HepG2 (cell line): ENCODE data around the gene SOCS3. TPM values are rescaled to one million over a fixed set of nuclear protein-coding genes. Genes with fewer than 3 reads are reported as not detected.

Experiments
- ATAC-seq: fragments of 200-7000 bp; cut with Tn5 transposase; 3 replicates; pipeline ENCODE4 v1.9.1; 2020; ENCODE audit warnings: mild to moderate bottlenecking, moderate library complexity
- BruUV-seq: library from RNA; stranded (reverse); fragments of 400-500 nt; replicated peaks from 2 replicates; lab custom pipeline; 2021; lab: Mats Ljungman, UMichigan
- CTCF ChIA-PET: fragments of 300-600 bp; formaldehyde crosslinking; extraction: SDS; loops from one replicate; lab custom pipeline; 2021; ENCODE audit warnings: low total read pairs, inconsistent platforms, low intra/inter-chr PET ratio; lab: Yijun Ruan, JAX
- POLR2A ChIA-PET: fragments of 350-600 bp; sonication (Branson Sonifier 250); formaldehyde crosslinking; loops from one replicate; lab custom pipeline; 2020; ENCODE audit warnings: antibody characterized with exemption, inconsistent platforms; lab: Yijun Ruan, JAX
- DNase-seq: peaks from one replicate; pipeline ENCODE4 v3.0.0-alpha.2; 2015; ENCODE audit warnings: low spot score
- FAIRE-seq: peaks from 3 replicates; lab custom pipeline; 2011; peaks lifted over from hg19 to GRCh38; lab: Jason Lieb, UNC
- H2AFZ ChIP-seq: one replicate; pipeline ENCODE4 v1.6.1; 2011; ENCODE audit warnings: low read length, inconsistent platforms
- H3K27ac ChIP-seq: fragments of 300-600 bp; 3 replicates; pipeline ENCODE4 v1.8.0; 2011; ENCODE audit warnings: mixed run types, mild to moderate bottlenecking, mixed read lengths, low read length, inconsistent platforms; ENCODE audit not compliant: insufficient read depth; ENCODE audit errors: extremely low read length
- H3K27me3 ChIP-seq, 2 experiments: fragments of 200-600 bp in 1 of 2; 2 replicates in 1 of 2; 3 replicates in 1 of 2; pipeline versions ENCODE4 v1.6.0 to v1.8.0; 2011; ENCODE audit warnings: low read length in 2 of 2, mild to moderate bottlenecking in 2 of 2, moderate library complexity in 2 of 2, inconsistent platforms in 1 of 2; ENCODE audit not compliant: insufficient read depth in 2 of 2, control insufficient read depth in 1 of 2
- H3K36me3 ChIP-seq, 2 experiments: fragments of 200-600 bp in 1 of 2; replicated peaks in 1 of 2; 2 replicates in 1 of 2; 3 replicates in 1 of 2; pipeline versions ENCODE4 v1.5.1 to v1.8.0; 2011; ENCODE audit warnings: low read length in 2 of 2, inconsistent platforms in 1 of 2; ENCODE audit not compliant: insufficient read depth in 2 of 2, control insufficient read depth in 1 of 2
- H3K4me1 ChIP-seq: 2 replicates; pipeline ENCODE4 v1.5.1; 2012; ENCODE audit warnings: low read length, inconsistent platforms; ENCODE audit not compliant: insufficient read depth
- H3K4me2 ChIP-seq: 2 replicates; pipeline ENCODE4 v1.6.0; 2011; ENCODE audit warnings: low read depth, low read length, inconsistent platforms
- H3K4me3 ChIP-seq, 3 experiments: fragments of 200-600 bp in 1 of 3; sonication (generic), shearing (Covaris generic) in 1 of 3; replicated peaks in 1 of 3; 2 replicates each; pipeline ENCODE4 v1.5.1; 2011 to 2016; ENCODE audit warnings: low read length in 3 of 3, inconsistent platforms in 2 of 3, low read depth in 2 of 3, mild to moderate bottlenecking in 2 of 3, control low read depth in 1 of 3, mixed read lengths in 1 of 3; ENCODE audit not compliant: insufficient read depth in 1 of 3
- H3K79me2 ChIP-seq: one replicate; pipeline ENCODE4 v1.6.1; 2011; ENCODE audit warnings: low read length, inconsistent platforms; ENCODE audit not compliant: insufficient read depth
- H3K9ac ChIP-seq: 2 replicates; pipeline ENCODE4 v1.6.0; 2011; ENCODE audit warnings: mild to moderate bottlenecking, low read depth, low read length, inconsistent platforms; ENCODE audit not compliant: insufficient read depth
- H3K9me3 ChIP-seq: 2 replicates; pipeline ENCODE4 v1.5.1; 2012; ENCODE audit warnings: mild to moderate bottlenecking, low read length
- H4K20me1 ChIP-seq: 2 replicates; pipeline ENCODE4 v1.6.0; 2011; ENCODE audit warnings: inconsistent platforms, mild to moderate bottlenecking, low read length, moderate library complexity; ENCODE audit not compliant: insufficient read depth
- CENPT ChIP-seq: sonication (generic); formaldehyde crosslinking; IDR thresholded peaks from 2 replicates; pipeline ENCODE4 v1.8.0; 2022; ENCODE audit warnings: low read depth, mild to moderate bottlenecking, moderate library complexity, missing genetic modification reagents
- HIC2 ChIP-seq: sonication (generic); formaldehyde crosslinking; IDR thresholded peaks from 2 replicates; pipeline ENCODE4 v1.9.0; 2022; ENCODE audit warnings: low read depth, missing genetic modification reagents
- PHF5A ChIP-seq: IDR thresholded peaks from one replicate; pipeline ENCODE4 v1.6.1; 2018; ENCODE audit warnings: low read depth, missing genetic modification reagents; ENCODE audit not compliant: unreplicated experiment
- RBM22 ChIP-seq: fragments of 200-400 bp; formaldehyde crosslinking; optimal IDR thresholded peaks from 2 replicates; pipeline ENCODE3; 2017; ENCODE audit warnings: mild to moderate bottlenecking, low read length, moderate library complexity
- TEAD2 ChIP-seq: sonication (generic); formaldehyde crosslinking; IDR thresholded peaks from 2 replicates; pipeline ENCODE4 v1.9.0; 2021; ENCODE audit warnings: missing genetic modification reagents
- WGBS: methylation state at CpG from one replicate; pipeline ENCODE4 v1.1.6; 2017; ENCODE audit warnings: low lambda C conversion rate; 5-methylcytosine and 5-hydroxymethylcytosine counted together
- in situ Hi-C: cut with HindIII; loops from 2 replicates; pipeline ENCODE4 v1.10.0; 2017; ENCODE audit warnings: low pct_unique_long_range_greater_than_20kb; ENCODE audit not compliant: extremely low pct_ligation_motif_present
- intact Hi-C: fragments of 100-400 bp; cut with micrococcal nuclease; formaldehyde crosslinking; loops from one replicate; pipeline ENCODE4 v1.10.0; 2022; ENCODE audit not compliant: unreplicated experiment
- polyA plus RNA-seq, 8 experiments: library from polyadenylated mRNA; depleted of rRNA in 3 of 8; stranded (reverse) in 7 of 8; unstranded in 1 of 8; fragments of >200 nt; fragmentation: Illumina TruSeq in 4 of 8; extraction: Trizol in 4 of 8; gene quantifications; 2 replicates each; pipeline versions ENCODE4 v1.2.1 to v1.2.3, GENCODE V29; 2011 to 2016; ENCODE audit warnings: low read depth in 4 of 8, missing spikeins in 1 of 8, mixed read lengths in 1 of 8; ENCODE audit not compliant: insufficient read depth in 1 of 8
- total RNA-seq, 5 experiments: library from RNA; depleted of rRNA; stranded (reverse); fragments of >200 nt; fragmentation: Illumina TruSeq; extraction: Trizol; gene quantifications; 2 replicates each; pipeline ENCODE4 v1.2.3, GENCODE V29; 2016; ENCODE audit warnings: low read depth in 1 of 5

Gene SOCS3
- total and polyA plus RNA-seq, 2 of the 13 experiments (the other 11 are each of a cell fraction or from before 2014, with no cell fraction given) = 0.77 to 2.4 TPM

GRCh38 chr17:78367193-78367592 is 7.3 kb upstream of the SOCS3 start:
- H3K27me3 ChIP-seq = peaks cover 20 to 78% of the 10 kb centered on the region in 2 experiments
- peaks cover 32% of the 10 kb centered on the region for H3K4me1 ChIP-seq
- no peaks in the 10 kb centered on the region for H3K9me3 ChIP-seq
- ChIA-PET POLR2A (interaction anchor here (1.0 kb wide), 1 partner anchor 55 kb away, joined by 4 read pairs; no protein-coding TSS in a partner anchor), CTCF (no interaction called here)
- intact Hi-C loops = no loop called here
- ATAC-seq = no peak
- no peak for DNase-seq
- 38% methylated on average over 5 of the region's 5 CpGs for WGBS
- no peaks in the 10 kb centered on the region for H3K79me2 ChIP-seq
- TF ChIP-seq CENPT (CRISPR knock-in tag) (no peak), HIC2 (CRISPR knock-in tag) (no peak), PHF5A (CRISPR knock-in tag) (no peak), TEAD2 (CRISPR knock-in tag) (0 out of 2 replicates have a peak, but pooled peaks have one; percentile 28), RBM22 (no peak)
- no peak overlapping the region for H3K4me2 ChIP-seq
- in situ Hi-C loops = no loop called here
- BruUV-seq = no TSS peak
- no peaks in the 10 kb centered on the region; the same call in 1 of the 2 replicates for H4K20me1 ChIP-seq
- FAIRE-seq = no peak
- H3K27ac ChIP-seq = no peak overlapping the region
- H3K9ac ChIP-seq = no peak overlapping the region
- no peak overlapping the region for H3K4me3 ChIP-seq
- no peak overlapping the region for H2AFZ ChIP-seq
- no peaks in the 10 kb centered on the region for H3K36me3 ChIP-seq
